Stimulated activated memory B cell treated with anti-CD40 and anti-IgM and Interleukin-4, amounts not matched to agents 10 μg/mL and 1 μg/mL and 100 μg/mL, for 72 hours (primary cell): ENCODE data around the gene PHACTR1.

Experiments
- ATAC-seq: fragments of 150-1000 bp; cut with Tn5 transposase; 2 replicates; pipeline ENCODE4 v1.10.0; 2021
- H3K27ac Mint-ChIP-seq: one replicate; pipeline ENCODE4 v1.8.0; 2022; ENCODE audit warnings: mild to moderate bottlenecking, mixed read lengths
- H3K27me3 Mint-ChIP-seq: one replicate; pipeline ENCODE4 v1.8.0; 2022; ENCODE audit warnings: mixed read lengths
- H3K36me3 Mint-ChIP-seq: one replicate; pipeline ENCODE4 v1.8.0; 2022; ENCODE audit warnings: mixed read lengths
- H3K4me1 Mint-ChIP-seq: one replicate; pipeline ENCODE4 v1.8.0; 2022; ENCODE audit warnings: mixed read lengths
- H3K4me3 Mint-ChIP-seq: one replicate; pipeline ENCODE4 v1.8.0; 2022; ENCODE audit warnings: mild to moderate bottlenecking, moderate library complexity, mixed read lengths
- H3K9me3 Mint-ChIP-seq: one replicate; pipeline ENCODE4 v1.8.0; 2022; ENCODE audit warnings: mixed read lengths

Gene PHACTR1

DNA sequence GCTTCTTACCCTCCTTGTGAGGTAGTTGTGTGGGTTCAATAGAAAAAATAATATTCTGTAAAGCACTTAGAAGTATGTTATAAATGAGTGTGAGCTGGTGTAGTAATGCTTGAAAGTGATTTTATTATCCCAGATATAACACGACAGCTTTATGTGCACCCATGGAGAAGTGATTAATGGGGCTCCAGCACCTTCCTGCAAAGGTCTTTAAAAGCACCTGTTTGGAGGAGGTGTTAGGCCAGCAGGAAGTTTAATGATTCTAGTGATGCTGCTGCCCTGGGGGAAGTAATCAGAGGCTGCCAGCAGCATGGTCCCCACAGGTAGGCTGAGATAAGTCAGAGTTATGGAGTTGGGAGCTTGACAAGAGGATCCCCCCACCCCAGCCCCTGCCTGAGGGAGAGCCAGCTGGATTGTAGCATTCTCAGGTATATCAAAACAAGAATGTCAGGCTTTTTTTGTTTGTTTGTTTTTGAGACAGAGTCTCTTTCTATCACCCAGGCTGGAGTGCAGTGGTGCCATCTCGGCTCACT lies 166.3 kb downstream of the PHACTR1 start:
- Mint-ChIP-seq H3K27ac (no peak overlapping the region), H3K4me1 (no peaks in the 10 kb centered on the region), H3K4me3 (no peak overlapping the region), H3K36me3 (no peaks in the 10 kb centered on the region), H3K9me3 (no peaks in the 10 kb centered on the region), H3K27me3 (peaks cover 31% of the 10 kb centered on the region)
- no peak for ATAC-seq

DNA sequence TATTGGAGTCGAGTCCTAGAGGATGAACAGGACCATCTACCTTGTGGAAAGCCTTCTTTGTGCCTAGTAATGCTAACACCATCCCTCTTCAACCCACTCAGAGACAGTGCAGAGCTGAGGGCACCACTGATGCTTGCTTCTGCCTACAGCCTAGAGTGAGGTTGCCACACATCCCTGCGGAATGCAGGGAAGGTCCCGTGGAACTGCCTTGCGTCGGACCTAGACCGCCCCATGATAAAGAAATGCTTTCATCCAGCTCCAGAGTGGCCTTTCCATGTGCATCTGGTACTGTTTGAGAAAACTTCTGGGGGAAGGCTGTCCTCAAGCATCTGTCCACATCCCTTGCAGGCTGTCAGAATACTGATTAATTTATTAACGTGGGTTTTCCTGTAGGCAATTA lies 168.4 kb downstream of the PHACTR1 start:
- Mint-ChIP-seq H3K36me3 (no peaks in the 10 kb centered on the region), H3K27me3 (peaks cover 47% of the 10 kb centered on the region), H3K9me3 (no peaks in the 10 kb centered on the region), H3K27ac (no peak overlapping the region), H3K4me3 (no peak overlapping the region), H3K4me1 (no peaks in the 10 kb centered on the region)
- ATAC-seq, result no peak

DNA sequence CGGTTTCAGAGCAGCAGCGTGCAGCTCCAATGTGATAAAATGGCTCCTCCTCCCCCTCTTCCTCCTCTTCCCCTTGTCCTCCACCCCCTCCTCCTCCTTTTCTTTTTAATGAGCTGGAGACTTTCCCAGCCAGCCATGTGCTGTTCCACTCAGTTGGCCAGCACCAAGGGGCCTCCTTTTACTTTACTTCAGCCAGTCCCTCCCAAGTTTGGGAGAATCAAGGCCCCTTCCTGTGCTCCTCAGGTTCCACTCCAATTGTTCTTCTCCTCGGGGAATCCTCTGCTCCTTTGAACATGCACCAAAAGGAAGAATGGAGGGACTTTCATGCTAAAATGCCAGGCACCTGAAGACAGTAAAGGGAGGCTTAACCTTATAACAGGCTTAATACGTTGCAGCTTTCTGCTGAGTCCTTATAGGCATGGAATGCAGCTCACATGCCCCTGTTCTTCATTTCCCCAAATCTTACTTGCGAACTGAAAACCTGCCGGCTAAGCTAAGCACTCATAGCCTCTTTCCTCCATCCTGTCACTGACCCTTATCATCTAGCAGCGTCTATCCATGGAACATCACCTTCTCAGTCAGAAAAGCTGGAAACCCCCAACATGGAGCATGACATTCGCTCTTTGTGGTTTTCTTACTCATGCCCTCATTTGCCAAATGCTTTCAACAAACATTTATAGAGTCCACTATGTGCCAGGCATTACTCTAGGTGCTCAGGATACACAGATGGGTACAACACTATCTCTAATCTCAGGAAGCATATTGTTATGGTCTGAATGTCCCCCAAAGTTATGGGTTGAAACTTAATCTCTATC lies 170.6 kb downstream of the PHACTR1 start:
- Mint-ChIP-seq H3K27me3 (peaks cover 59% of the 10 kb centered on the region), H3K27ac (no peak overlapping the region), H3K9me3 (peaks cover 9% of the 10 kb centered on the region), H3K4me1 (no peaks in the 10 kb centered on the region), H3K36me3 (no peaks in the 10 kb centered on the region), H3K4me3 (no peak overlapping the region)
- ATAC-seq, result no peak

DNA sequence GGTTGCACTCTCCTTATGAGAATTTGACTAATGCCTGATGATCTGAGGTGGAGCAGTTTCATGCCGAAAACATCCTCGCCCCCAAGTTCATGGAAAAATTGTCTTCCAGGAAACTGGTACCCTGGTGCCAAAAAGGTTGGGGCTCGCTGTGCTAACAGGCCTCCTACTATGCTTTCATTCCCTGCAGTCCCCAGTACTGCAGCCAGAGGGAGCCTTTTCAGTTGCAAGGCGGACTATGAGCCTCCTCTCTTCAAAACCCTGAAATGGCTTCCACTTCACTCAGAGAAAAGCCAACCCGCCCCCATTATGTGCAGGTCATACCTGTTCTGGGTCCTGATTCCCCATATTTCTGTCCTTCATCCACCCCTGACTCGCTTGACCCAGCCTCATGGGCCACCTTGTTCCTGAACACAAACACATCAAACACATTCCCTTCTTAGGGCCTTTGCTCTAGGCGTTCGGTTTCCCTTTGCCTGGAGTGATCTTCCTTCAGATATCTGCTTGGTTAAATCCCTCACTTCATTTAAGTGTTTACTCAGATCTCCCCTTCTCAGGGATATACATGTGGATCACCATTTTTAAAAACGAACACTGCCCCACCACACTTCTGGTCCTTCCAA lies 173.7 kb downstream of the PHACTR1 start:
- no peaks in the 10 kb centered on the region for H3K4me1 Mint-ChIP-seq
- no peak overlapping the region for H3K27ac Mint-ChIP-seq
- H3K36me3 Mint-ChIP-seq, result no peaks in the 10 kb centered on the region
- H3K27me3 Mint-ChIP-seq, result peaks cover 49% of the 10 kb centered on the region
- no peak for ATAC-seq
- peaks cover 9% of the 10 kb centered on the region for H3K9me3 Mint-ChIP-seq
- H3K4me3 Mint-ChIP-seq, result no peak overlapping the region

DNA sequence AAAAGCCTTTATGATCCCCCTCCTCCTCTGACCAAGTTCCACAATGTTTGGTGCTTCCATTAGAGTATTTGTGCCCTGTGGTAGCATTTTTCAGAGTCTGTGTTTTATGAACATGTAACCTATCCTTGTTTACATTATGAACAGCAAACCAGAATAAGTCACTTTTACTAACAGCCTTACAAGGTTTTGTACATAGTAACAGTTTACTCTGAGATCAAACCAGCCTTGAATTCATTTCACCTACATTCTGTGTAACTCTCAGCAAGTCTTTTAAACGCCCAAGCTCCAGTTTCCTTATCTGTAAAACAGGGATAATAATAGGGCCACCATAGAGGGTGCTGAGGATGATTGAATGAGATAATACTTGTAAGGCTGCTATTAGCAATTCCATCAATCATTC lies 175.0 kb downstream of the PHACTR1 start:
- Mint-ChIP-seq H3K4me1 (no peaks in the 10 kb centered on the region), H3K27ac (no peak overlapping the region), H3K27me3 (peaks cover 46% of the 10 kb centered on the region), H3K9me3 (peaks cover 9% of the 10 kb centered on the region), H3K4me3 (no peak overlapping the region), H3K36me3 (no peaks in the 10 kb centered on the region)
- ATAC-seq, result no peak

DNA sequence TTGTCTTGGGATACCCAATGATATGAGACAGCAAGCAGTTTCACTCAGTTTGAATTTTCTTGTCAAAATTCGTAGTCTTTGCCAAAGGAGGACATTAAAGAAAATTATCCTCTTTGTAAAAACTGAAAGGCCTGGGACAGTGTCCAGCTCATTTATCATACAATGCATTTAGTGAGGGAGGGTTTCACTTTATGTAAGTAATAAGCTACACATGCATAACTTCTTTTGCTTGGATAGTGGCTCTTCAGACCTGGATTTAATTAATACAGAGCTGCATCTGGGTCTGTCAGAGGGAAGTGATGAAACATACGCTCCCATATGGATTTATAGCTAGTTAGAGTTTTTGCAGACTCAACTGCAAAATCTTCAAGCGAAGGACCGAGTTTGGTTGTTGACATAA lies 175.6 kb downstream of the PHACTR1 start:
- ATAC-seq, result no peak
- H3K27ac Mint-ChIP-seq, result no peak overlapping the region
- peaks cover 9% of the 10 kb centered on the region for H3K9me3 Mint-ChIP-seq
- no peaks in the 10 kb centered on the region for H3K36me3 Mint-ChIP-seq
- H3K4me3 Mint-ChIP-seq, result no peak overlapping the region
- no peaks in the 10 kb centered on the region for H3K4me1 Mint-ChIP-seq
- H3K27me3 Mint-ChIP-seq, result peaks cover 45% of the 10 kb centered on the region

DNA sequence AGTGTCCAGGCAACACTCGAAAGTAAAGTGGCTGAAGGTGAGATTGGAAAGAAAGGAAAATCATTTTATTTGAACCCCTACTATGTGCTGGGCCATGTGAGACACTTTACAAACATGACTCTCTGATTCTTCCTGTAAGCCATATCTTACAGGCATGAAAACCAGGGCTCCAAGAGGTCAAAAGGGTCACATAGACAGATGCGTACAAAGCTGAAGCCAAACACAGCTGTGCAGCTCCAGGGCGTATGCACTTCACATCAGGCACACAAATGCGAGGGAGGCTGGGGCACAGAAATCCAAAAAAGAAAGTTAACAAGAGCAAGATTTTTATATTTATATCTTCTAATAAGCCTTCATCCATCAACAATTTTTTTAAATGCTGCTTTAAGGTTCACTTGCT lies 176.5 kb downstream of the PHACTR1 start:
- Mint-ChIP-seq H3K9me3 (peaks cover 9% of the 10 kb centered on the region), H3K27me3 (peaks cover 45% of the 10 kb centered on the region), H3K27ac (no peak overlapping the region), H3K36me3 (no peaks in the 10 kb centered on the region), H3K4me3 (no peak overlapping the region), H3K4me1 (no peaks in the 10 kb centered on the region)
- ATAC-seq, result no peak

DNA sequence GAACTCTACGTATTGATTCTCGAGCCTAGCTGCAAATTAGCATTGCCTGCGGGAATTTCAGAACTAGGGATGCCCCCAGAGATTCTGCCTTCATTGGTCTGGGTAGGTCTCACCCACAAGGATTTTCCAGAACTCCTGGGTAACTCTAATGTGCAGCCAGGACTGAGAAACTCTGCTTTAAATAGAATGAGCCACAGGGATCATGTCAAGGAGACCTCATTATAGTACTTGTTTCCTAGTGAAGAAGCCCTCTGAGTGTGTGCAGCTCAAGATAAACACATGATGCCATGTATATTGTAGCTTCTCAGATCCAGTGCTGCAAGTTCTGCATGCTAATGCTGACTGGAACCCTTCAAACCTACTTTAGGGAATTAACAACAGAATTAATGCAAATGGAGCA lies 179.2 kb downstream of the PHACTR1 start:
- Mint-ChIP-seq H3K4me3 (no peak overlapping the region), H3K9me3 (peaks cover 3% of the 10 kb centered on the region), H3K4me1 (peaks cover 10% of the 10 kb centered on the region), H3K27me3 (peaks cover 45% of the 10 kb centered on the region), H3K27ac (no peak overlapping the region), H3K36me3 (no peaks in the 10 kb centered on the region)
- no peak for ATAC-seq

DNA sequence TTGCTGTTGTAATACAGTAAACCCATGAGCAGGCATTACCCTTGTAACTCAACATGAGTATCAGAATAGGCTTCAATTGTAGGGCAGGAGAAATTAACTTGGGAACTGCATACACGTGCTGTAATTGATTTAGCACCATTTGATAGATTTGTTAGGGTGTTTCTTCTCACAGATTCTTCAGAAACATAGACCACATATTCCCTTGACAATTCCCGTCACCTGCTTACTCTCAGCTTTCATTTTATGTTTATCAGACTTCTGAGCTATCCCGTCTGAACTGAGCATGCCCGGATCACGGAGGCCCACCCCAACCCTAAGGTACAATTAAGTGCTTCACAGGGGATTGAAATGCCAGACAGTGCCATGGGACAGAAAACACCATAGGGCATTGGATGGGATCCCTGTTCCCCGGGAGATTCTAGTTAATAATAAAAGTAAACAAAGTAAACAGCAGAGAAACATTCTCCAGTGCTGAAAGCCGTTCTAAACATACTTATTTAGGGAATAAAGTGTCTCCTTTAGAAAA lies 179.7 kb downstream of the PHACTR1 start:
- ATAC-seq, result no peak
- Mint-ChIP-seq H3K27me3 (peaks cover 45% of the 10 kb centered on the region), H3K9me3 (peaks cover 2% of the 10 kb centered on the region), H3K4me1 (peaks cover 10% of the 10 kb centered on the region), H3K36me3 (no peaks in the 10 kb centered on the region), H3K27ac (no peak overlapping the region), H3K4me3 (no peak overlapping the region)

DNA sequence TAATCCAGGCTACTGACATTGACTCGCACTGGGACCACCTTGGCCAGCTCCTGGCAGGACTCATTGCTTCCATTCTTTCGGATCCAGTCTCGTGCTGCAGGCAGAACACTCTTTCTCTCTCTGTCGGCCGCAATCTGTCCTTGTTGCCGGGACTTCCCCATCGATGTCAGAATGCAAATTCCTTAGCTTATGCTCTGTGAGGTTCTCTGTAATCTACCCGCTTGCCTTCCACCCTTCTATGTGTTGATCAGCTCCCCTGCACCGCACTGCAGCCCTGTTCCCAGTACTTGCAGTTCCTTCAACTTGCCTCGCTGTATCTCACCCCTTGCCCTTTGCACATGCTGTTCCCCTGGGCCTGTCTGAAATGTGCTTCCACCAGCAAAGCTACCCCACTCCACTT lies 182.0 kb downstream of the PHACTR1 start:
- ATAC-seq, result peak; percentile 31

DNA sequence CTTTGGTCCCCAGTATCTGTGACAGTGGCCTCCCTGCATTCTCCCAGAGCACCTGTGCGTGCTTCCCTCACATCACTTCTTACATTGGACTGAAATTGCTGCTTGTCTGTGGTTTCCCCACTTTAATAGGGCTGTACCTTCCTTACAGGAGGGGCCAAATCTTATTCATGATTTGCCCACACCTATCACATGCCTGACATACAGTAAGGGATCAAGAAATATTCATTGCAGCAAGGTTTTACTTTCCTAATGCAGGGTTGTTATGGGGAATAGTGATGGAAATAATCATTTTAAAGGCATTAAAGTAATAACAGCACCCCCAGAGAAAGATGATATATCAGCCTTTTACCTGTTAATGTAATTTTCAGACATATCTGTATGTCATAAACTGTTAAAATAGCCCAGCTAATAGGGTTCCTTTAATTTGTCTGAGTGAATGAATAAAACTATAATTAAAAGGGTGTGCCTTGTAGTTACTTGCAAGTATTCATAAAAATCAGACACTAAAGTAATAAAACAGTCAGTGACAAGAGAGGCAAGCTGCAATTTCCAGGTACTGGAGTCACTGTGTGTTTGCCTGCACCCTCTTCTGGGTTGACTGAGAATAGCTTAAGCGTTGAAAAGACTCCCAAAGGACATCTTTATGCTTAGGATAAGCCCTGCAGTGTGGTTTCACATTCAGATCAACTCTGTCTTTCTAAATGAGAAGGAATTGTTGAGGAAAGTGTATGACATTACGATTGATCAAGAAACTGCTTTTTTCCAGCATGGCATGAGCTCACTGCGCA lies 182.7 kb downstream of the PHACTR1 start:
- no peak overlapping the region for H3K27ac Mint-ChIP-seq
- peaks cover 53% of the 10 kb centered on the region for H3K27me3 Mint-ChIP-seq
- no peak overlapping the region for H3K4me3 Mint-ChIP-seq
- ATAC-seq, result no peak
- peaks cover 10% of the 10 kb centered on the region for H3K4me1 Mint-ChIP-seq
- H3K9me3 Mint-ChIP-seq, result no peaks in the 10 kb centered on the region
- H3K36me3 Mint-ChIP-seq, result no peaks in the 10 kb centered on the region

More for the DNA sequence above, 182.0 kb downstream of the PHACTR1 start:
- Mint-ChIP-seq H3K27ac (no peak overlapping the region), H3K9me3 (no peaks in the 10 kb centered on the region), H3K4me1 (peaks cover 10% of the 10 kb centered on the region), H3K4me3 (no peak overlapping the region), H3K36me3 (no peaks in the 10 kb centered on the region), H3K27me3 (peaks cover 53% of the 10 kb centered on the region)

DNA sequence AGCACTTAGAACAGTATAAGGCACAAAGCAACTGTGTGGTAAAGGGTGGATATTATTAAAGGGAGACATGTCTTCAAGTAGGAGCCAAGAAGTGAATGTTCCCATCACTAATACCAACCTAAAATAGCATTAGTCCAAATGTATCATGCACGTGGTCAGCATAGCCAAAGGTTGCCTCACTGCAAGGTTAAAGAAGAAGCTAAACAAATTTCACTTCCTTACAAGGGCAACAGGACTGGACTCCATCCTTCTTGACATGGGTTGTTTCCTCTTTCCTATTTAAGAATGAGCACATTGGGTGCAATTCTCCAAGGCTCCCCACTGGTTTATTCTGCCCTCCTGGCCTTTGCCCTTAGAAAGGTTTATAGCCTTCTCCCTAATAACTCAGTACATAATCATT lies 186.7 kb downstream of the PHACTR1 start:
- Mint-ChIP-seq H3K27ac (no peak overlapping the region), H3K4me1 (peaks cover 9% of the 10 kb centered on the region), H3K27me3 (peaks cover 53% of the 10 kb centered on the region), H3K36me3 (no peaks in the 10 kb centered on the region), H3K9me3 (no peaks in the 10 kb centered on the region), H3K4me3 (no peak overlapping the region)
- ATAC-seq, result no peak

DNA sequence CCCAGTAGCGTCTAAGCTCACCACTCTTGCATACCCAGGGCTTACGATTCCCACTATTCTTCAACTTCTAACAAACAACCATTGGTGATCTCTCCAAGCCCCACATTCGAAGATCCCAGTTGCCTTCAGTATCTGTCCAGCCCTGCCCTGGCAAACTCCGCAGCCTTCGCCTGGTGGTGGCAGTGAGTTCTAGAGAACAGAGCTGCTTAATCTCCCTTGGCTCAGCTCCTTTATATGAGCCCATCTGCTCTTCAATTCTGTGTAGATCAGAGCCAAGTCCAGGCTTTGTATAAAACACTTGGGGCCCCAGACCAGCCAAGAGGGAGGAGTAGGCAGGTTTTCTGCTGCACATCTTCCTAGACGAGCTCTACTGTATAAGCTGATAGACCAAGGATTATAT lies 193.3 kb downstream of the PHACTR1 start:
- Mint-ChIP-seq H3K27me3 (peaks cover 21% of the 10 kb centered on the region), H3K36me3 (no peaks in the 10 kb centered on the region), H3K4me3 (no peak overlapping the region), H3K9me3 (no peaks in the 10 kb centered on the region), H3K4me1 (no peaks in the 10 kb centered on the region), H3K27ac (no peak overlapping the region)
- ATAC-seq, result no peak

DNA sequence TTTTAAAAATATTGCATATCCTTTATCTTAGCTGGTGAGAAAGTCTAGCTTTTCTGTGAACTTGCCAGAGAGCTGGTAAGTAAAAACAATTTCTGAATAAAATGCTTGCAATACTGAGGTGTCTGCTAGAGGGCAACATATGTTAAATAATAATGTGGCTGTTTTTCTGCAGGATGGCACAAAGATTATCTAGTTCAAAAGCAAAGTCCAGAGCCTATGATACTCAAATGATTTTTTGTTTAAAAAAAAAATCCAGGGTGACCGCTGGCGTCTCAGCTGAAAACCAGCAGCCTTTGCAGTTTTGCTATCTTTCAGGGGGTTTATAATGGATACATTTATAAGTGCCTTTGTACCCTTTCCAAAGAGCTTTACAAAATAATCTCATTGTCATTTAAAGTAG lies 194.9 kb downstream of the PHACTR1 start:
- no peak for ATAC-seq
- peaks cover 10% of the 10 kb centered on the region for H3K4me1 Mint-ChIP-seq
- H3K9me3 Mint-ChIP-seq, result no peaks in the 10 kb centered on the region

DNA sequence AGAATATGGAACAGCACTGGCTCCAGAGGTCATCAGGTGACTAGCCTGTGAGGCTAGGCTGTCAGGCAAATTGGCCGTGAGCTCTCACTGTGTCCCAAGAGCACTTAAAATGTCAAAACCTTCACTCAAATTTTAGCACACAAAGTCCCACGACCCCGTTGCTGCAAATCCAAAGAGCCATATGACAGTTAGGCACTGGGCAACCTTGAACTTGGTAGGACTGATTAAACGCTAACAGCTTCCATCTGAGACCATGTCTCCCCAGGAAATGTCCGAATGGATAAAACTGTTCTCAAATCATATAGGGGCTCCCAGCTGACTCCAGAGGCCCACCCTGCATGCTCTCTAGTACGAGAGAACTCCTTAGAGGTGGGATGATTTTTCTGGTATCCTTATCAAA lies 196.6 kb downstream of the PHACTR1 start:
- Mint-ChIP-seq H3K27ac (no peak overlapping the region), H3K9me3 (no peaks in the 10 kb centered on the region), H3K36me3 (no peaks in the 10 kb centered on the region), H3K4me1 (peaks cover 12% of the 10 kb centered on the region), H3K27me3 (peaks cover 14% of the 10 kb centered on the region), H3K4me3 (no peak overlapping the region)
- ATAC-seq, result no peak

More for the DNA sequence above, 194.9 kb downstream of the PHACTR1 start:
- no peak overlapping the region for H3K27ac Mint-ChIP-seq
- no peaks in the 10 kb centered on the region for H3K36me3 Mint-ChIP-seq
- no peak overlapping the region for H3K4me3 Mint-ChIP-seq
- H3K27me3 Mint-ChIP-seq, result peaks cover 11% of the 10 kb centered on the region
